Keratinocyte (primary cell): Measurements from ENCODE around the gene ARPC5. TPM values are rescaled to one million over a fixed set of nuclear protein-coding genes. Genes with fewer than 3 reads are reported as not detected.

ENCODE experiments used
- DNase-seq: peaks from one replicate; pipeline ENCODE4 v3.0.0-alpha.2; 2011; ENCODE audit warnings: low read depth, missing footprints, low spot score
- FAIRE-seq: peaks from 2 replicates; lab custom pipeline; 2011; peaks lifted over from hg19 to GRCh38; lab: Jason Lieb, UNC
- H2AFZ ChIP-seq: 2 replicates; pipeline ENCODE4 v1.6.0; 2012; ENCODE audit warnings: low read length, control low read depth, inconsistent platforms; ENCODE audit not compliant: control insufficient read depth
- H3K27ac ChIP-seq: 2 replicates; pipeline ENCODE4 v1.5.1; 2011; ENCODE audit warnings: low read length; ENCODE audit not compliant: control insufficient read depth, insufficient read depth
- H3K27me3 ChIP-seq: 3 replicates; pipeline ENCODE4 v1.6.0; 2011; ENCODE audit warnings: low read length; ENCODE audit not compliant: control insufficient read depth, insufficient read depth; ENCODE audit errors: extremely low read depth
- H3K36me3 ChIP-seq, 2 experiments: 2 replicates in 1 of 2; 3 replicates in 1 of 2; pipeline ENCODE4 v1.5.1; 2011; ENCODE audit warnings: low read length in 2 of 2, mild to moderate bottlenecking in 1 of 2; ENCODE audit not compliant: control insufficient read depth in 2 of 2, insufficient read depth in 2 of 2; ENCODE audit errors: extremely low read depth in 1 of 2
- H3K4me1 ChIP-seq: 3 replicates; pipeline ENCODE4 v1.5.1; 2011; ENCODE audit warnings: low read length; ENCODE audit not compliant: control insufficient read depth, insufficient read depth; ENCODE audit errors: extremely low read depth
- H3K4me2 ChIP-seq: 3 replicates; pipeline ENCODE4 v1.6.0; 2011; ENCODE audit warnings: low read depth, low read length; ENCODE audit not compliant: control insufficient read depth, insufficient read depth; ENCODE audit errors: extremely low read depth
- H3K4me3 ChIP-seq, 3 experiments: fragments of 200-600 bp in 1 of 3; sonication (generic) in 1 of 3; 2 replicates in 2 of 3; 3 replicates in 1 of 3; pipeline ENCODE4 v1.5.1; 2011 to 2016; ENCODE audit warnings: low read length in 3 of 3, mild to moderate bottlenecking in 3 of 3, control low read depth in 2 of 3, inconsistent platforms in 1 of 3, low read depth in 1 of 3, mixed read lengths in 1 of 3, mixed run types in 1 of 3, moderate library complexity in 1 of 3; ENCODE audit not compliant: control insufficient read depth in 2 of 3, insufficient read depth in 2 of 3; ENCODE audit errors: extremely low read depth in 1 of 3
- H3K79me2 ChIP-seq: 2 replicates; pipeline ENCODE4 v1.6.0; 2012; ENCODE audit warnings: low read length; ENCODE audit not compliant: control insufficient read depth, insufficient read depth
- H3K9ac ChIP-seq: 3 replicates; pipeline ENCODE4 v1.6.0; 2011; ENCODE audit warnings: low read length; ENCODE audit not compliant: control insufficient read depth, insufficient read depth; ENCODE audit errors: extremely low read depth
- H3K9me1 ChIP-seq: 3 replicates; pipeline ENCODE4 v1.6.0; 2011; ENCODE audit warnings: low read length; ENCODE audit not compliant: control insufficient read depth, insufficient read depth; ENCODE audit errors: extremely low read depth
- H3K9me3 ChIP-seq: 2 replicates; pipeline ENCODE4 v1.5.1; 2012; ENCODE audit warnings: low read depth, low read length; ENCODE audit not compliant: control insufficient read depth
- H4K20me1 ChIP-seq: 3 replicates; pipeline ENCODE4 v1.6.0; 2011; ENCODE audit warnings: low read length; ENCODE audit not compliant: control insufficient read depth, insufficient read depth; ENCODE audit errors: extremely low read depth
- CTCF ChIP-seq, 3 experiments: IDR thresholded peaks in 1 of 3; conservative IDR thresholded peaks in 1 of 3; optimal IDR thresholded peaks in 1 of 3; 2 replicates in 2 of 3; 3 replicates in 1 of 3; pipeline versions ENCODE3 to v1.5.1; 2011; ENCODE audit warnings: low read length in 3 of 3, mild to moderate bottlenecking in 3 of 3, moderate library complexity in 2 of 3, control low read depth in 1 of 3, inconsistent platforms in 1 of 3; ENCODE audit not compliant: insufficient read depth in 2 of 3; ENCODE audit errors: extremely low read depth in 1 of 3
- EZH2 ChIP-seq: IDR thresholded peaks from one replicate; pipeline ENCODE4 v1.6.1; 2012; ENCODE audit warnings: inconsistent platforms, mild to moderate bottlenecking, low read length, moderate library complexity
- dilution Hi-C: fragments of 300-500 bp; cut with MboI; formaldehyde crosslinking; loops from one replicate; pipeline ENCODE4 v1.7.0; 2020; ENCODE audit warnings: low sequenced_read_pairs; ENCODE audit not compliant: extremely low pct_ligation_motif_present
- polyA plus RNA-seq, 5 experiments: library from polyadenylated mRNA; depleted of rRNA in 3 of 5; stranded (reverse) in 3 of 5; stranded (forward) in 1 of 5; unstranded in 1 of 5; fragments of >200 nt; gene quantifications; 1 replicate in 1 of 5; 2 replicates in 3 of 5; 3 replicates in 1 of 5; pipeline versions ENCODE4 v1.2.1 to v1.2.3, GENCODE V29; 2011 to 2012; ENCODE audit warnings: missing spikeins in 2 of 5, low read depth in 1 of 5, low replicate concordance in 1 of 5

ARPC5 gene
- polyA plus RNA-seq, 1 donor (not counting 4 experiments of a cell fraction or from before 2014, with no cell fraction given) = 255 TPM

DNA sequence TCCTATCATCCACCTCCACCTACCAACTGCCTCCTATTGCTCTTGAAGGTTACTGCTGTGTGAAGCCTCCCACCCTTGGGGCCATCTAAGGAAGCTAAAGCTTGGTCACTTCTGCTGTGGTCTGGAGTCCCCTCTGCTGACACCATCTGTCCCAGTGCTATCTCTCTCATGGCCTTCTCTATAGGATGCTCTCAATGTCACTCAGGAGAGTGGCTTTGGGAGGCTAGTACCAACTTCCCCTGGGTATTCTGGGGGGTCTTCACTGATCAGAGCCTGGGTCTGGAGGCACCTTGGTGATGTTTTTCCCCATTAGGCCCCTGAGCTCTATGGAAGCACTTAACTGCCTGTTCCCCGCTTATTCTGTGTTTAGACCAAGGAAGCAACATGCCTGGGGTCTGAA lies 33.1 kb downstream of the ARPC5 start:
- FAIRE-seq (no peak), DNase-seq (no peak)
- no peak overlapping the region for H3K9ac ChIP-seq
- H3K4me1 ChIP-seq = no peaks in the 10 kb centered on the region
- no peak for TF ChIP-seq EZH2
- no peak for TF ChIP-seq CTCF (optimal IDR thresholded peaks at IDR 0.05 in 1 of 3, IDR thresholded peaks at IDR 0.05 in 1 of 3, conservative IDR thresholded peaks at IDR 0.05 in 1 of 3; ENCODE audit: extremely low read depth in 1 of 3, insufficient read depth in 2 of 3, low read length in 3 of 3)
- H3K36me3 ChIP-seq = no peaks in the 10 kb centered on the region
- H3K79me2 ChIP-seq = no peaks in the 10 kb centered on the region
- no peaks in the 10 kb centered on the region for H4K20me1 ChIP-seq
- H3K4me2 ChIP-seq = no peak overlapping the region
- no peaks in the 10 kb centered on the region for H3K27me3 ChIP-seq
- H3K9me1 ChIP-seq = no peaks in the 10 kb centered on the region
- no peak overlapping the region for H3K4me3 ChIP-seq
- no peaks in the 10 kb centered on the region for H3K9me3 ChIP-seq
- H3K27ac ChIP-seq = no peak overlapping the region
- H2AFZ ChIP-seq = no peak overlapping the region
- dilution Hi-C loops = no loop called here

GRCh38 chr1:183600634-183601033 lies 34.9 kb downstream of the ARPC5 start:
- no peaks in the 10 kb centered on the region for H3K9me3 ChIP-seq
- H3K4me2 ChIP-seq = no peak overlapping the region
- no peaks in the 10 kb centered on the region for H3K79me2 ChIP-seq
- no peak overlapping the region for H3K4me3 ChIP-seq
- no peaks in the 10 kb centered on the region for H3K27me3 ChIP-seq
- DNase-seq = no peak
- no peak for FAIRE-seq
- no peak overlapping the region for H3K9ac ChIP-seq
- H3K9me1 ChIP-seq = no peaks in the 10 kb centered on the region
- no peaks in the 10 kb centered on the region for H3K36me3 ChIP-seq
- TF ChIP-seq EZH2 = no peak
- TF ChIP-seq CTCF (optimal IDR thresholded peaks at IDR 0.05 in 1 of 3, IDR thresholded peaks at IDR 0.05 in 1 of 3, conservative IDR thresholded peaks at IDR 0.05 in 1 of 3; ENCODE audit: extremely low read depth in 1 of 3, insufficient read depth in 2 of 3, low read length in 3 of 3) = no peak
- no peak overlapping the region for H2AFZ ChIP-seq
- no peak overlapping the region for H3K27ac ChIP-seq
- dilution Hi-C loops = no loop called here
- H4K20me1 ChIP-seq = no peaks in the 10 kb centered on the region
- H3K4me1 ChIP-seq = no peaks in the 10 kb centered on the region
